Epithelial cell of esophagus (primary cell): ENCODE results near the gene VSTM2B.

Source experiments
- DNase-seq: peaks from one replicate; pipeline ENCODE4 v3.0.0; 2010; ENCODE audit warnings: low read depth
- H3K4me3 ChIP-seq: 2 replicates; pipeline ENCODE4 v1.5.1; 2011; ENCODE audit warnings: mild to moderate bottlenecking, low read length, control low read depth
- CTCF ChIP-seq: IDR thresholded peaks from 2 replicates; pipeline ENCODE4 v1.5.1; 2011; ENCODE audit warnings: low read depth, mild to moderate bottlenecking, low read length, control low read depth, inconsistent platforms; ENCODE audit not compliant: insufficient read depth; ENCODE audit errors: missing control alignments

Gene VSTM2B

GRCh38 chr19:29581398-29581797, 55.6 kb downstream of the VSTM2B start:
- H3K4me3 ChIP-seq = no peak overlapping the region
- DNase-seq = no peak
- TF ChIP-seq CTCF = no peak

GRCh38 chr19:29583196-29583999, 57.6 kb downstream of the VSTM2B start:
- TF ChIP-seq CTCF = no peak
- DNase-seq = peak; percentile 10
- no peak overlapping the region for H3K4me3 ChIP-seq

GRCh38 chr19:29586401-29586800, 60.6 kb downstream of the VSTM2B start:
- DNase-seq = no peak
- no peak for TF ChIP-seq CTCF
- H3K4me3 ChIP-seq = no peak overlapping the region

GRCh38 chr19:29587059-29587458, 61.3 kb downstream of the VSTM2B start:
- no peak for TF ChIP-seq CTCF
- no peak overlapping the region for H3K4me3 ChIP-seq
- no peak for DNase-seq

GRCh38 chr19:29587518-29587986, 61.8 kb downstream of the VSTM2B start:
- no peak for TF ChIP-seq CTCF
- H3K4me3 ChIP-seq = no peak overlapping the region

GRCh38 chr19:29588095-29588494, 62.3 kb downstream of the VSTM2B start:
- no peak for TF ChIP-seq CTCF
- no peak overlapping the region for H3K4me3 ChIP-seq
- DNase-seq = no peak

More at GRCh38 chr19:29587518-29587986, 61.8 kb downstream of the VSTM2B start:
- DNase-seq = peak; percentile 21

GRCh38 chr19:29590278-29590677, 64.5 kb downstream of the VSTM2B start:
- DNase-seq = no peak
- H3K4me3 ChIP-seq = no peak overlapping the region
- TF ChIP-seq CTCF = no peak
